Testis (tissue), 3 donors: ENCODE data around the gene ENPEP. TPM values are rescaled to one million over a fixed set of nuclear protein-coding genes. Genes with fewer than 3 reads are reported as not detected.

ENCODE experiments used
- DNase-seq: peaks from one replicate; pipeline ENCODE4 v3.0.0-alpha.2; 2019
- H3K27ac ChIP-seq, 2 donors: fragments of 200-600 bp; sonication (generic); one replicate each; pipeline ENCODE4 v1.5.1; 2019
- H3K27me3 ChIP-seq: fragments of 200-600 bp; sonication (generic); one replicate; pipeline ENCODE4 v1.5.1; 2019
- H3K36me3 ChIP-seq: fragments of 200-600 bp; sonication (generic); one replicate; pipeline ENCODE4 v1.5.1; 2017; ENCODE audit warnings: low read depth; ENCODE audit errors: missing control alignments
- H3K4me1 ChIP-seq: fragments of 200-600 bp; sonication (generic); one replicate; pipeline ENCODE4 v1.5.1; 2019
- H3K4me3 ChIP-seq, 2 donors: fragments of 200-600 bp; sonication (generic); one replicate each; pipeline ENCODE4 v1.5.1; 2017 to 2019
- H3K9me3 ChIP-seq: fragments of 200-600 bp; sonication (generic); one replicate; pipeline ENCODE4 v1.5.1; 2017
- CTCF ChIP-seq, 3 experiments: fragments of 450-650 bp in 2 of 3; fragments of 200-600 bp in 1 of 3; sonication (generic) in 1 of 3; IDR thresholded peaks; one replicate each; pipeline ENCODE4 v1.5.1; 2016 to 2019; ENCODE audit warnings: antibody characterized with exemption in 3 of 3, mild to moderate bottlenecking in 2 of 3, moderate library complexity in 1 of 3
- POLR2A ChIP-seq: fragments of 450-650 bp; IDR thresholded peaks from one replicate; pipeline ENCODE4 v1.6.1; 2017; ENCODE audit warnings: antibody characterized with exemption, mild to moderate bottlenecking, moderate library complexity
- WGBS, 2 donors: methylation state at CpG; one replicate each; pipeline ENCODE4 v1.1.5; 2018; 5-methylcytosine and 5-hydroxymethylcytosine counted together
- intact Hi-C: fragments of 100-400 bp; cut with DNase I; formaldehyde crosslinking; loops from one replicate; pipeline ENCODE4 v1.15.1; 2023; ENCODE audit warnings: low total_unique reads
- polyA plus RNA-seq: library from polyadenylated mRNA; stranded (reverse); fragments of 350-450 nt; fragmentation: Illumina TruSeq; extraction: RNeasy Lipid Tissue Mini Kit (QIAGEN cat#74804); gene quantifications from one replicate; pipeline ENCODE4 v1.2.3, GENCODE V29; 2014; ENCODE audit warnings: low read depth, low replicate concordance; ENCODE audit not compliant: insufficient read depth
- total RNA-seq, 2 donors: library from RNA; depleted of rRNA; stranded (reverse); fragments of >200 nt; gene quantifications; one replicate each; pipeline ENCODE4 v1.2.3, GENCODE V29; 2016

ENPEP gene
- total and polyA plus RNA-seq, 3 donors from 2014 or later, result 1.7 to 2.4 (median 1.7) TPM

- 91 to 95% methylated on average over 2 of the region's 2 CpGs for WGBS, 2 donors
Observed at GRCh38 chr4:110602061-110602460, 126.1 kb downstream of the ENPEP start.

GRCh38 chr4:110605077-110605476, 129.1 kb downstream of the ENPEP start:
- no peaks in the 10 kb centered on the region for H3K4me1 ChIP-seq
- no peaks in the 10 kb centered on the region for H3K27me3 ChIP-seq
- H3K27ac ChIP-seq, result no peak overlapping the region
- no peak for DNase-seq
- no peaks in the 10 kb centered on the region for H3K36me3 ChIP-seq
- WGBS, 2 donors, result 93 to 96% methylated on average over 1 of the region's 1 CpG
- H3K4me3 ChIP-seq, result no peak overlapping the region
- no peak for TF ChIP-seq POLR2A
- TF ChIP-seq CTCF (IDR thresholded peaks at IDR 0.05), result no peak
- no peaks in the 10 kb centered on the region for H3K9me3 ChIP-seq
- intact Hi-C loops, result no loop called here

More at GRCh38 chr4:110602061-110602460, 126.1 kb downstream of the ENPEP start:
- DNase-seq, result no peak
- TF ChIP-seq CTCF (IDR thresholded peaks at IDR 0.05), result no peak
- H3K4me1 ChIP-seq, result no peaks in the 10 kb centered on the region
- no peaks in the 10 kb centered on the region for H3K9me3 ChIP-seq
- no peak overlapping the region for H3K27ac ChIP-seq
- no peaks in the 10 kb centered on the region for H3K36me3 ChIP-seq
- no peaks in the 10 kb centered on the region for H3K27me3 ChIP-seq
- intact Hi-C loops, result no loop called here
- no peak overlapping the region for H3K4me3 ChIP-seq

- Histone ChIP-seq H3K27me3 (no peaks in the 10 kb centered on the region), H3K9me3 (no peaks in the 10 kb centered on the region), H3K4me1 (no peaks in the 10 kb centered on the region), H3K4me3 (no peak overlapping the region), H3K27ac (no peak overlapping the region), H3K36me3 (no peaks in the 10 kb centered on the region)
- intact Hi-C loops, result no loop called here
- no peak for DNase-seq
- TF ChIP-seq CTCF (IDR thresholded peaks at IDR 0.05) (no peak), POLR2A (no peak)
- WGBS, 2 donors, result 29 to 51% methylated on average over 6 of the region's 6 CpGs
Observed at GRCh38 chr4:110609044-110609750, 133.2 kb downstream of the ENPEP start.

- no peak for TF ChIP-seq POLR2A
- TF ChIP-seq CTCF (IDR thresholded peaks at IDR 0.05), result no peak
- 9 to 10% methylated on average over 18 to 20 of the region's 20 CpGs for WGBS, 2 donors
- Histone ChIP-seq H3K36me3 (no peaks in the 10 kb centered on the region), H3K27ac (no peak overlapping the region), H3K9me3 (no peaks in the 10 kb centered on the region), H3K27me3 (no peaks in the 10 kb centered on the region), H3K4me1 (no peaks in the 10 kb centered on the region), H3K4me3 (peak overlapping the region in 1 of 2 donors; percentile 27)
- DNase-seq, result no peak
- intact Hi-C loops, result no loop called here
Observed at GRCh38 chr4:110610620-110610939, 134.6 kb downstream of the ENPEP start.
